ENCODE data around the gene RAB10.

GRCh38 chr2:26076001-26076587 is 42.2 kb downstream of the RAB10 start:
- TF ChIP-seq TAF1 (IDR thresholded peaks at IDR 0.05; ENCODE audit: low read depth, low read length) (no peak), POLR2AphosphoS5 (IDR thresholded peaks at IDR 0.05; ENCODE audit: low read depth, low read length) (no peak), POLR2A (IDR thresholded peaks at IDR 0.05; ENCODE audit: low read depth, low read length) (no peak), PAX5 (IDR thresholded peaks at IDR 0.05; ENCODE audit: insufficient read depth, low read length, severe bottlenecking) (no peak)

Data from GM12891 (cell line).